ENCODE measurements around the gene ACTN1.

ACTN1 gene

DNA sequence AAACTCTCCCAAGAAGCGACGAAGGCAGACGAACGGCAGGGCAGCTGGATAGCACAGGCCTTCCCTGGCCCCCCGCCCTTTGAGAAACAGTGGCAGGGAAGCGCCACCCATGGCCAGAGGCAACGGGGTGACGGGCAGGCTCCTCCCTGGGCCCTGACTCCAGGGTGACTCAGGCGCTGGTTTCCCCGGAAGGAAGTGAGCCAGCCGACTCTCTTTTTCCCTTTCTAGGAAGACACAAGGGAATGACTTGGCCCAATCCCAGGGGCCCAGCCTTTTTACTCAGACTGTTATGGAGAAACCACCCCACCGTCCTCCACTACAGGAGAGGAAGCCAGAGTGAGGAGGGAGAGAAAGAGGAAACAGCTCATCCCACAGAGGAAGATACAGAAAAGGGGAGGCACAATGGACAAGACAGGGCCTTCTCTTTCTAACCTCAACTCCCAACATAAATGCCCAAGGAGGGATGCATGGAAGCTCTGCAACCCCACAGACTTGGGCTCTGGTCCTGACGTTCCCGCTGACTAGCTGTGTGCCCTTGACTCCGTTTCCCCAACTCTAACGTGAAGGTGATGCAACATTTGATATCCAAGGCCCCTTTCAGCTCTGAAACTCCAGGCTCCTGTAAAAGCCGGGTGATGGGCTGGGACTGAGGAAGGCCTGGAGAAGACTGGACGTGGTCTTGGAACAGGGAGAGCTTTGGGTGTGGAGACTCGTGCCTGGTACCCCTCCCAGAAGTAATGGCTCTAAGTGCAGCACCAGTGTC is 27.9 kb downstream of the ACTN1 start:
- peak; percentile 69 for DNase-seq (ENCODE audit: low spot score)

- no peak for DNase-seq (ENCODE audit: low spot score)
Measured at GRCh38 chr14:68950111-68950510, 29.0 kb downstream of the ACTN1 start.

DNA sequence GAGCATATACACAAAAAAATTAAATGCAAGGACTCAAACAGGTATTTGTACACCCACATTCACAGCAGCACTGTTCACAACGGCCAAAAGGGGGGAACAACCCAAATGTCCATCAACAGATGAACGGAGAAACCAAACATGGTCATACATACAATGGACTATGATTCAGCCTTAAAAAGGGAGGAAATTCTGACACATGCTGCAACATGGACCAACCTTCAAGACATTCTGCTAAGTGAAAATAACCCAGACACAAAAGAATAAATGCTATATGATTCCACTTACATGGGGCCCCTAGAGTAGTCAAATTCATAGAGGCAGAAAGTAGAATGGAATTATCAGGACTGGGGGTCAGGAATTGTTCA is 29.5 kb downstream of the ACTN1 start:
- no peak for DNase-seq (ENCODE audit: low spot score)

GRCh38 chr14:68948686-68949600 is 30.2 kb downstream of the ACTN1 start:
- no peak for DNase-seq (ENCODE audit: low spot score)

- peak; percentile 82 for DNase-seq (ENCODE audit: low spot score)
Measured at GRCh38 chr14:68947802-68948201, 31.3 kb downstream of the ACTN1 start.

GRCh38 chr14:68946489-68946822 is 32.6 kb downstream of the ACTN1 start:
- no peak for DNase-seq (ENCODE audit: low spot score)

DNA sequence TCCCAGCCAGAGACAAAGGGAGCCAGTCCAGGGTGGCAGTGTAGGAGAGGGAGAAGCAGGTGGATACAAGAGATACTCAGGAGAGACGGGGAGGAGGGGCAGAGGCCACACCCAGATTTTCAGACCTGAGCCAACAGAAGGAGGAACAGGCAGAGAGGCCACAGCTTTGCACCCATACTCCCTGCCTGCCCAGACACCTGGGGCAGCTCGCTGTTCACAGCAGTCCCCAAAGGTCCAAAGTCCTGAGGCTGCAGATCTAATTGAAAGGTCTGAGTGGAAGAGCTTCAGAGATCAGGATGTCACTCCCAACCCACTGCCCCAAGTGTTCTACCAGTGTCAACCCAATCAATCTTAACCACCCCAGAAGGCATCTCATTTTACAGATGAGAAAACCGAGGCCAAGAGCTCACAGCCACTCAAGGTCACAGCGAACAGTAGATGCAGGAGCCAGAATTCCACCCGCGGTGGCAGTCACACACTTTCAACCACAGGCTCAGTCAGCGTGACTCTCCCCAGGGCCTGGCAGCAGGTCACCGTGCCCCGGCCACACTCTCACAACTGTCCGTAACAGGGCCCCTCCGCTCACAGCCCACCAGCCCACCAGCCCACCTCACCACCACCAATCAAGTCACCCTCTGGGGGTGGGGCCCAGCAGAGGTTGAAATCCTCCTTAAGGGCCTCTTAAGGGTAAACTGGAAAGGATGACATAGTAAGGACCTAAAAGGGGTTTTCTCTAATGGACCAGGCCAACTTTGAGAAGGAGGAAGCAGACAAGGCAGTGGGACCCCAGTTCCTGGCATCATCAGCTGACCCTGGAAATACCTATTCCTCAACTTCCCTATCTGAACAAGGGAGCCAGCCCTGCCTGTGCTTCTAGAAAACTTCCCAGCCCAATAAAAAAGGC is 33.3 kb downstream of the ACTN1 start:
- DNase-seq (ENCODE audit: low spot score): no peak

GRCh38 chr14:68945190-68945584 is 33.9 kb downstream of the ACTN1 start:
- DNase-seq (ENCODE audit: low spot score): no peak

DNA sequence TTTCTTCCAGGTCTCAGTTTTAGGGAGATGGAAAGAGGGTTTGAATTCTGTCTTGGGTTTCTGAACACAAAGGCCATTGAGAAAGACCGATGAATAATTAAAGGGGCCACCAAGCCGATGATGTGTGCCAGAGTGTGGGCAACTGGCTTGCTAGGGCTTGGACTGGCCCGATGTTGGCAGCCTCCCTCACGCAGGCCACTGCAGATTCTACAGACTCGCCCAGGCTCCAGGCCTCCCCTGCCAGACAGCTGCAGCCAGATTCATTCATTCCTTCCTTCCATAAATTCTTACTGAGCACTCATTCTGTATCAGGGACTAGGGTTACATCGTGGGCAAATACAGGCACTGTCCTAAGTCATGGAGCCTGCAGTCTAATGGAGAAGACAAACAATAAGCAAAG is 34.9 kb downstream of the ACTN1 start:
- no peak for DNase-seq (ENCODE audit: low spot score)

DNA sequence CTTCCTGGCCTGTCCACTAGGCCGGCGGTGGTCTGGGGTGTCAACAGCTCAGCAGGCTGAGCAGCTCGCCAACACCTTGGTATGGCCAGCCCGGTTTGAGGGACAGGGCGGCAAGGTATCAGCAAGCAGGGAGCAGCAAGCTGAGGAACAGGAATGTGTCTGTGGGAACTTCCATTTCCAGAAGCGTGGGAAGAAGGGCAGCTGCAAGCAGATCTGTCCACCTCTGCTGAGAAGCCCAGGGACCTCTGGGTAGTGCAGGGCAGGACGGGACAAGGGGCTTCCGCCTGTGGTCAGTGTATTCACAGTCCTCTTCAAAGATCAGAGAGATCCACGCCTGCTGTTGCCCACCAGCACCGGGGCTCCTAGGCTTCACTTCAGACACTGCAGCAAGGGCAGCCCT is 36.0 kb downstream of the ACTN1 start:
- no peak for DNase-seq (ENCODE audit: low spot score)

- DNase-seq (ENCODE audit: low spot score): no peak
Measured at GRCh38 chr14:68942296-68943035, 36.6 kb downstream of the ACTN1 start.

- peak; percentile 38 for DNase-seq (ENCODE audit: low spot score)
Measured at GRCh38 chr14:68941820-68942219, 37.3 kb downstream of the ACTN1 start.

DNA sequence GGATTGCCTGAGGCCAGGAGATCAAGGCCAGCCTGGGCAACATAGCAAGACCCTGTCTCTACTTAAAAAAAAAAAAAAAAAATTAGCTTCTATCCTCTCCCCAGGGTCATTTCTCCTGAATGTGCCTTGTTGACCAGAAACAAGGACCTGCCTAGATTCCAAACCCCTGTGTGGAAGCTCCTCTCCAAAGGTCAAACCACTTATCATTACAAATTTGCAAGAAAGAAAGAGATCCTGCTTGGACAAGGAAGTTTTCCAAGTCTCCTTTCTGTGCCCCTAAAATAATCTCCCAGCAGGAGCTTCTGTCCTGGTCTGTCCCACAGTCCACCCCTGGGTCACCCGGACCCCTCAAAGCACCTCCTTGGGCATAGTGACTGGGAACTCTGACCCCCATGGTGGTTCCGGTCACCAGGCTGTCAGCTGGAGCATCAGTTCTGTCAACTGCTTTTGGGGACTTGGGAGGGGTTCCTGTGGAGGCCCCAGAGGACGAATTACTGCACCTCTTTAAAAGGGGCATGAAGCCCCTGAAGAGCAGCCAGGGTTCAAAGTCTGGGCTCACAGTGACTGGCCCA is 38.4 kb downstream of the ACTN1 start:
- DNase-seq (ENCODE audit: low spot score): no peak

DNA sequence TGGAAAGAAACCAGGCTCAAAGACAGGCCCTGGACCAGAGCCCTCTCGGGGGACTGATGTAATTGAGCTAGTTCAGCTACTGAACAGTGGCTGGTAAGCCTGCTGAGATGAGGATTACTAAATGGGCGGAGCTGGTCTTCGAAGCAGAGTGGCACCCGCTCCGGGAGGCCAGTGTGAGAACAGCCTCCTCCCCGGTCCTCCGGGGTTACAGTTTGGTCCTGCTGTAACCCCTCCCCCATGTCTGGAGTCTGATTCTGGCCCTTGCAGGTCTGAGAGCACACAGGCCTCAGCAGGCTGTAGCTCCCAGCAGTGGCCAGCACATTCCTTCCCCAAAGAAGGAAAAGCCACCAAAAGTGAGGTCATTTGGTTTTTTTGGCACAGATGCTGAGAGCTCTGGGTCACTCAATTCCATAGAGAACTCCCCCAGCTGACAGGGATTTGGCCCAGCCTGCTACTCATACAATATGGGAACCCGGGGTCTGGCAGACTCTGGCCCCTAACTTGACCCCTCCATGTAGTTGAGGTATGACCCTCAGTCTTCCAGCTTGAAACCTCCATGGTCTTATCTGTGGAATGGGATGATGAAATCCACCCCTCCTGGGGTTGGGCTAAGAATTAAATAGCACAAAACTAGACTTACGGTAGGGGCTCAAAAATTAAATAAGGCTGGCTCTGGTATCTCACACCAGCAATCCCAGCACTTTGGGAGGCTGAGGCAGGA is 39.0 kb downstream of the ACTN1 start:
- no peak for DNase-seq (ENCODE audit: low spot score)

GRCh38 chr14:68939181-68939892 is 39.8 kb downstream of the ACTN1 start:
- no peak for DNase-seq (ENCODE audit: low spot score)

- no peak for DNase-seq (ENCODE audit: low spot score)
Measured at GRCh38 chr14:68938271-68939150, 40.6 kb downstream of the ACTN1 start.

DNA sequence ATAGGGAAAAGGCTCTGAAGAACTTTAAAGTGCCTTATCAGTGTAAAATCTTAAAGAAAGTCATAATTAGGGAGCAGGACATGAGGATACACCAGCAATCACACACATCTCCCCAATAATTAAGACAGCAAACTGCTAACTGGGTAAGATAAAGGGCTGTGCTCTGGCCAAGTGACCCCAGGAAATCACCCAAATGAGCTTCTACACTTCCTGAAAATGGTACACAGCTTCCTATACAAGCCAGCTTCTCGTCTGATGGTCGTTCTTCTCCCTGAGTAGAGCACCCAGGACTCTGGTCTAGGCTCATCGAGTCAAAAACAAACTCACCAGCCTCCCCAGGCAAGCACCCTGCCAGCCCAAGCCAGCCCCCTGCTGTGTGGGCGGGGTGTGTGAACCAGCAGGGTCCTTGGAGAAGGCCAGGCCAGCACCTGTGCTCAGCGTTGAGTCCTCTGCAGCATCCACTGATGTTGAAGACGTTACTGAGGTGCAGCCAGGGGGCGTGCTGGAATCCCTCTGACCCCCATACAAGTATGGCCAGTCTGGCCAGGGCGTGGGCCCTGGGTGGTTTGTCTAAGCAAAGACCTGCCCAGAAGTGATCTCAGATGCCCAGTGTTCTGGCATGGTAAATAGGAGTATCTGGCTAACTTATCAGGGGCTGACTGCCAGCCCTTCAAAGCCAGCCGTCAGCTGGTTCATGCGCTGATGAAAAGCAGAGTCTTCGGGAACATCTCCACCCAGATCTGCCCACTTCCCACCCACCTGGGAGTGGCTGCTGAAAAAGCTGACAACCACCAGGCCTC is 41.4 kb downstream of the ACTN1 start:
- no peak for DNase-seq (ENCODE audit: low spot score)

DNA sequence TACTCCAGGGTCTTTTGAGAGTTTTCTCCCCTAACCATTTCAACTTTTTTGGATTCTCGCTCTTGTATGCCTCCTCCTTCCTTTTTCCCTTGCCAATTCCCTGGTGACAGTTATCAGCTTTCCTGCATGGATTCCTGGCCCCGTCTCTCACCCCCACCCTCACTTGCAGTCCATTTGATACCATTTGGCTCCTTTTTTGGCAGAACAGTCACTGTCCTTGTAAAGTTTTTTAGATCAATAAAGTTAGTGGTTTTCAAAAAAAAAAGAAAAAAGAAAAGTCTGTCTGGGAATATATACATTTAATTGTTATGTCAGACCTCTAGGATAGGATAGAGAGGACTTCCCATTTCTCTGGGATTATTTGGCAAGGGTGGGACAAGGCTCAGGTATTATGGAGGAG is 42.1 kb downstream of the ACTN1 start:
- no peak for DNase-seq (ENCODE audit: low spot score)

All from COLO829 (cell line).